Adrenal gland (tissue), 12 donors: Measurements from ENCODE around the gene VPS26B. TPM values are rescaled to one million over a fixed set of nuclear protein-coding genes. Genes with fewer than 3 reads are reported as not detected.

Experiments
- DNase-seq, 7 donors: peaks; one replicate each; pipeline ENCODE4 v3.0.0-alpha.2; 2019 to 2020
- H3K27ac ChIP-seq, 5 donors: fragments of 200-600 bp; sonication (generic) in 4 of 5; 1 replicate in 3 of 5; 2 replicates in 2 of 5; pipeline versions ENCODE4 v1.5.1 to v1.8.0; 2016 to 2020; ENCODE audit warnings: mild to moderate bottlenecking in 1 of 5
- H3K27me3 ChIP-seq: fragments of 200-600 bp; 2 replicates; pipeline ENCODE4 v1.8.0; 2021
- H3K36me3 ChIP-seq, 2 donors: fragments of 200-600 bp; replicated peaks in 1 of 2; 1 replicate in 1 of 2; 2 replicates in 1 of 2; pipeline versions ENCODE4 v1.5.1 to v1.8.0; 2018 to 2022
- H3K4me1 ChIP-seq, 2 donors: fragments of 200-600 bp; replicated peaks in 1 of 2; 1 replicate in 1 of 2; 2 replicates in 1 of 2; pipeline versions ENCODE4 v1.5.1 to v1.8.0; 2018 to 2021
- H3K4me3 ChIP-seq, 4 donors: fragments of 200-600 bp; sonication (generic) in 3 of 4; one replicate each; pipeline ENCODE4 v1.5.1; 2016 to 2018
- H3K9me3 ChIP-seq, 3 donors: fragments of 200-600 bp; sonication (generic) in 1 of 3; replicated peaks in 1 of 3; 1 replicate in 2 of 3; 2 replicates in 1 of 3; pipeline versions ENCODE4 v1.5.1 to v1.8.0; 2016 to 2021
- CTCF ChIP-seq, 6 experiments: fragments of 450-650 bp in 4 of 6; fragments of 200-600 bp in 2 of 6; sonication (generic) in 1 of 6; IDR thresholded peaks; 1 replicate in 5 of 6; 2 replicates in 1 of 6; pipeline versions ENCODE4 v1.5.1 to v1.8.0; 2016 to 2021; ENCODE audit warnings: antibody characterized with exemption in 6 of 6, mild to moderate bottlenecking in 2 of 6, moderate library complexity in 1 of 6
- POLR2A ChIP-seq, 2 donors: fragments of 450-650 bp; IDR thresholded peaks; one replicate each; pipeline ENCODE4 v1.6.1; 2017; ENCODE audit warnings: antibody characterized with exemption in 2 of 2, mild to moderate bottlenecking in 2 of 2, moderate library complexity in 1 of 2
- WGBS, 4 donors: extraction: QIAGEN DNeasy Blood & Tissue Kit in 2 of 4; methylation state at CpG; one replicate each; pipeline versions ENCODE4 v1.1.5 to v1.1.7; 2013 to 2017; 5-methylcytosine and 5-hydroxymethylcytosine counted together
- intact Hi-C, 2 donors: fragments of 100-400 bp; cut with DNase I; formaldehyde crosslinking; loops; one replicate each; pipeline versions ENCODE4 v1.14.1 to v1.15.0; 2022 to 2023
- polyA plus RNA-seq, 3 donors: library from polyadenylated mRNA; stranded (reverse); fragments of 200-250 nt in 2 of 3; fragments of 350-450 nt in 1 of 3; fragmentation: Illumina TruSeq in 1 of 3; extraction: RNeasy Lipid Tissue Mini Kit (QIAGEN cat#74804) in 1 of 3; gene quantifications; one replicate each; pipeline ENCODE4 v1.2.3, GENCODE V29; 2013 to 2014
- total RNA-seq, 9 donors: library from RNA; depleted of rRNA in 4 of 9; stranded (reverse); fragments of >200 nt in 4 of 9; fragments of 120-200 nt in 1 of 9; fragmentation: NEBNext Ultra II Directional in 1 of 9; extraction: Animal tissue kit (Norgen Biotek cat#: 25700) in 1 of 9; gene quantifications; one replicate each; pipeline versions ENCODE4 v1.1.0 to v1.2.4, GENCODE V29; 2013 to 2023
- donor health status: healthy with polysubstance abuse.
- donor health status: Bipolar disorder and iron deficiency.
- donor health status: DM: yes; HTN: yes; CAD: no.
- donor health status: DM: no; HTN: no; CAD: no.
- donor health status: DM: no; HTN: no; CAD: no.
- donor health status: DM: yes; HTN: yes; CAD: no.

VPS26B gene
- total and polyA plus RNA-seq, 12 donors: 25.3 to 74.6 (median 42.1) TPM

GRCh38 chr11:134293119-134294113 is 68.9 kb downstream of the VPS26B start:
- TF ChIP-seq POLR2A (IDR thresholded peaks at IDR 0.05) (no peak), CTCF (IDR thresholded peaks at IDR 0.05) (no peak)
- WGBS, 4 donors: 78 to 84% (median 81%) methylated on average over 19 to 20 of the region's 20 CpGs
- no peaks in the 10 kb centered on the region for H3K4me1 ChIP-seq
- no peak overlapping the region for H3K4me3 ChIP-seq
- no peak for DNase-seq
- H3K36me3 ChIP-seq: no peaks in the 10 kb centered on the region
- no peak overlapping the region for H3K27ac ChIP-seq
- no peaks in the 10 kb centered on the region for H3K9me3 ChIP-seq
- intact Hi-C loops: no loop called here
- H3K27me3 ChIP-seq: no peaks in the 10 kb centered on the region

GRCh38 chr11:134294664-134295063 is 70.2 kb downstream of the VPS26B start:
- no peaks in the 10 kb centered on the region for H3K27me3 ChIP-seq
- H3K9me3 ChIP-seq: no peaks in the 10 kb centered on the region
- intact Hi-C loops: no loop called here
- WGBS, 4 donors: 61 to 88% (median 78%) methylated on average over 9 of the region's 9 CpGs
- TF ChIP-seq CTCF (IDR thresholded peaks at IDR 0.05) (no peak), POLR2A (IDR thresholded peaks at IDR 0.05) (no peak)
- no peak overlapping the region for H3K27ac ChIP-seq
- no peaks in the 10 kb centered on the region for H3K36me3 ChIP-seq
- no peak overlapping the region for H3K4me3 ChIP-seq
- no peaks in the 10 kb centered on the region for H3K4me1 ChIP-seq
- no peak for DNase-seq

Other genes starting within 250 kb of the VPS26B start
- 10 to 100 TPM; 19.2 to 42.2 (median 38.1) TPM for gene JAM3, start 155.6 kb upstream of the VPS26B start, total RNA-seq
- gene JAM3, start 155.6 kb upstream of the VPS26B start, polyA plus RNA-seq: 10 to 100 TPM; 18.0 to 24.3 (median 23.3) TPM
- gene NCAPD3, start 704 bp upstream of the VPS26B start, total RNA-seq: 10 to 100 TPM in 8 of 9 donors, 1 to 10 TPM in 1; 9.5 to 25.6 (median 17.3) TPM
- 10 to 100 TPM in 1 of 3 donors, 1 to 10 TPM in 2; 6.0 to 10.4 (median 8.5) TPM for gene NCAPD3, start 704 bp upstream of the VPS26B start, polyA plus RNA-seq
- 10 to 100 TPM; 32.8 to 91.0 (median 47.9) TPM for gene THYN1, start 28.7 kb downstream of the VPS26B start, total RNA-seq
- gene THYN1, start 28.7 kb downstream of the VPS26B start, polyA plus RNA-seq: 10 to 100 TPM; 59.4 to 74.0 (median 60.7) TPM
- gene ACAD8, start 28.9 kb downstream of the VPS26B start, total RNA-seq: 10 to 100 TPM; 24.7 to 45.0 (median 35.7) TPM
- gene ACAD8, start 28.9 kb downstream of the VPS26B start, polyA plus RNA-seq: 10 to 100 TPM; 22.4 to 27.1 (median 23.3) TPM
- under 1 TPM in 4 of 9 donors, not detected in 5; 0.06 to 0.64 (median 0.19) TPM for gene GLB1L3, start 51.7 kb downstream of the VPS26B start, total RNA-seq
- 1 to 10 TPM in 1 of 3 donors, under 1 TPM in 2; 0.51 to 1.4 (median 0.61) TPM for gene GLB1L3, start 51.7 kb downstream of the VPS26B start, polyA plus RNA-seq
- 1 to 10 TPM in 7 of 9 donors, under 1 TPM in 2; 0.66 to 8.1 (median 2.0) TPM for gene GLB1L2, start 107.3 kb downstream of the VPS26B start, total RNA-seq
- 1 to 10 TPM; 2.4 to 3.6 (median 3.5) TPM for gene GLB1L2, start 107.3 kb downstream of the VPS26B start, polyA plus RNA-seq
- gene B3GAT1, start 187.6 kb downstream of the VPS26B start, total RNA-seq: 1 to 10 TPM in 3 of 9 donors, under 1 TPM in 5, not detected in 1; 0.09 to 7.7 (median 0.64) TPM
- 10 to 100 TPM in 1 of 3 donors, 1 to 10 TPM in 2; 2.1 to 10.3 (median 2.6) TPM for gene B3GAT1, start 187.6 kb downstream of the VPS26B start, polyA plus RNA-seq